Karpas-422 (cell line): ENCODE results near the gene ABHD17A. TPM values are rescaled to one million over a fixed set of nuclear protein-coding genes. Genes with fewer than 3 reads are reported as not detected.

ENCODE experiments used
- DNase-seq: peaks from one replicate; pipeline ENCODE4 v3.0.0-alpha.2; 2015
- H2AFZ ChIP-seq: fragments of 200-600 bp; sonication (generic); 2 replicates; pipeline ENCODE4 v1.6.1; 2014; ENCODE audit warnings: antibody characterized with exemption, low read length, mixed read lengths
- H3K27ac ChIP-seq: fragments of 200-600 bp; sonication (generic); 2 replicates; pipeline ENCODE4 v1.5.1; 2014; ENCODE audit warnings: mild to moderate bottlenecking, low read length, moderate library complexity
- H3K27me3 ChIP-seq: fragments of 200-600 bp; sonication (generic); 2 replicates; pipeline ENCODE4 v1.6.1; 2014; ENCODE audit warnings: low read length, mixed read lengths
- H3K36me3 ChIP-seq: fragments of 200-600 bp; sonication (generic); 2 replicates; pipeline ENCODE4 v1.6.1; 2014; ENCODE audit warnings: low read length, mixed read lengths; ENCODE audit not compliant: insufficient read depth
- H3K4me1 ChIP-seq: fragments of 200-600 bp; sonication (generic); 2 replicates; pipeline ENCODE4 v1.6.1; 2014; ENCODE audit warnings: mild to moderate bottlenecking, low read length, mixed read lengths
- H3K4me2 ChIP-seq: fragments of 200-600 bp; sonication (generic); 2 replicates; pipeline ENCODE4 v1.6.1; 2014; ENCODE audit warnings: low read length, low read depth, mild to moderate bottlenecking; ENCODE audit not compliant: poor library complexity, severe bottlenecking
- H3K4me3 ChIP-seq: fragments of 200-600 bp; sonication (generic); 2 replicates; pipeline ENCODE4 v1.5.1; 2014; ENCODE audit warnings: mild to moderate bottlenecking, antibody characterized with exemption, low read length, mixed read lengths
- H3K79me2 ChIP-seq: fragments of 200-600 bp; sonication (generic); 2 replicates; pipeline ENCODE4 v1.6.1; 2014; ENCODE audit warnings: mild to moderate bottlenecking, low read length, mixed read lengths
- H3K9ac ChIP-seq: fragments of 200-600 bp; sonication (generic); 2 replicates; pipeline ENCODE4 v1.6.0; 2014; ENCODE audit warnings: low read length
- H3K9me2 ChIP-seq: fragments of 200-600 bp; sonication (generic), shearing (Covaris generic); replicated peaks from 2 replicates; pipeline ENCODE4 v1.6.0; 2014; ENCODE audit warnings: mild to moderate bottlenecking, low read length, moderate library complexity; ENCODE audit not compliant: insufficient read depth
- H3K9me3 ChIP-seq: fragments of 300-700, 200-600 bp; sonication (generic); 2 replicates; pipeline ENCODE4 v1.6.1; 2014; ENCODE audit warnings: low read length, mixed read lengths
- H4K20me1 ChIP-seq: fragments of 200-600 bp; sonication (generic); 2 replicates; pipeline ENCODE4 v1.6.1; 2014; ENCODE audit warnings: mild to moderate bottlenecking, antibody characterized with exemption, low read length, low read depth; ENCODE audit not compliant: insufficient read depth
- total RNA-seq: library from RNA; depleted of rRNA; stranded (reverse); fragments of >200 nt; shearing (Covaris generic); gene quantifications from 2 replicates; pipeline ENCODE4 v1.2.3, GENCODE V29; 2014; ENCODE audit warnings: low replicate concordance

ABHD17A gene
- total RNA-seq, 1 experiment from 2014 or later = 52.5 TPM

DNA sequence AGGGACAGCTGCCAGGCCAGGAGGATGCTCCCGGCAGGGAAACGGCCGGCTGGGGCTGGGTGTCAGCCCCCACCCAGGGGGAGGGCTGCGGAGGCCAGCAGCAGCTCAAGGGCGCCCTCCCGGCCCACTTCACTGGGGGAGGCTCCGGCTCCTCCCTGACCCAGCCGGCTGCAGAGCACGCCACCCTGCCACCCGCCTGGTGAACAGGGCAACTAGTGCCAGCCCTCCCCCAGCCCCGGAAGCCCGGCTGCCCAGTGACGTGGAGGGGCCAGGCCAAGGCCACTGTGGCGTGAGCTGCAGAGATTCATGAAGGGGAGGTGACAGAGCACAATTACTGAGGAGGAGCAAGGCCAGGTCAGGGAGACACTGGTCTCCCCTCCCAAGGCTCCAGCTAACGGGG lies 51.8 kb downstream of the ABHD17A start:
- peaks cover 75% of the 10 kb centered on the region for H3K79me2 ChIP-seq

DNA sequence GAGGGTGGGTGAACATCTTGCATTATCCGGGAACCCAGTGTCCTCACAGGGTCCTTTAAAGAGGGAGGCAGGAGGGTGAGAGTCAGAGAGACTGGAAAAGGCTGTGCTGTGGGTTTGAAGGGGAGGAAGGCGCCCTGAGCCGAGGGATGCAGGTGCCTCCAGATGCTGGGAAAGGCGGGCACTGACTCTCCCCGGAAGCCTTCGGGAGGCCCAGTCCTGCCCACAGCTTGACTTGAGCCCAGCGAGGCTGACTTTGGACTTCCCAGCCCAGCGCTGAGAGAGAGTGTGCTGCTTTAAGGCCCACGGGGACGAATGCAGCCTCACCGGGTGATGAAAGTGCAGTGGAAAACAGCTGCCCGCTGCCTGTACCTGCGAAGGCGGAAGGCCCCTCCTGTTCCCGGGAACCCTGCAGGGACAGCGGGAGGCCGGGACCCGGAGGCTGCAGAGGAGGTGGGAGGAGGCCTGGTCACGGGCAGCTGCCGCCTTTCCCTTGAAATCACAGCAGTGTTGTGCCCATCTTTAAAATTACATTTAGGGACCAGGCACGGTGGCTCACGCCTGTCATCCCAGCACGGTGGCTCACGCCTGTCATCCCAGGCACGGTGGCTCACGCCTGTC lies 53.1 kb downstream of the ABHD17A start:
- Histone ChIP-seq H3K9ac (no peak overlapping the region), H3K9me3 (no peaks in the 10 kb centered on the region), H3K79me2 (peaks cover 64% of the 10 kb centered on the region), H3K27ac (no peak overlapping the region), H3K4me1 (peaks cover 3% of the 10 kb centered on the region; the same call in 1 of the 2 replicates), H3K4me2 (no peak overlapping the region), H3K36me3 (peaks cover 7% of the 10 kb centered on the region; the same call in 1 of the 2 replicates), H3K27me3 (no peaks in the 10 kb centered on the region), H3K9me2 (no peaks in the 10 kb centered on the region), H3K4me3 (no peak overlapping the region), H2AFZ (no peak overlapping the region), H4K20me1 (peaks cover 36% of the 10 kb centered on the region)
- no peak for DNase-seq

More for the DNA sequence above, 51.8 kb downstream of the ABHD17A start:
- Histone ChIP-seq H3K4me1 (no peaks in the 10 kb centered on the region), H3K9me2 (no peaks in the 10 kb centered on the region), H2AFZ (no peak overlapping the region), H3K27ac (no peak overlapping the region), H3K36me3 (peaks cover 7% of the 10 kb centered on the region; the same call in 1 of the 2 replicates), H3K4me2 (no peak overlapping the region), H3K27me3 (no peaks in the 10 kb centered on the region), H3K9ac (no peak overlapping the region), H3K9me3 (no peaks in the 10 kb centered on the region), H4K20me1 (peaks cover 47% of the 10 kb centered on the region), H3K4me3 (no peak overlapping the region)
- no peak for DNase-seq

DNA sequence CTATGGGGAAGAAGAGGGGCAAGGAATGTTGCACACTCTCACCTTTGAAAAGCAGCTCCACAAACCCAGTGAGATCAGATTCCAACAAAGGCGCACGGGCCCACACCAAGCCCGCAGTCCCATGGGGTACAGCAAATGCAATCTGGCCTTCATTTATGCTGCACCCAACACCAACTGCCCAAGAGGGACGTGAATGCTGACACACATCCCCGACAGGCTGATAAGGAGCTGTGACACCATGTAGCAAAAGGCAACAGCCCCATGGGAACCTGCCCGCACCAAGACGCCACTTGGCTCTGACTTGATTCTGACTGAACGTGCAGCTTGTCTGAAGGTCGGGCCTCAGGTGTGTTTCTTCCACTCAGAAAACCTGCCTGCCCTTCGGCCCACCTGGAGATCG lies 54.3 kb downstream of the ABHD17A start:
- no peak overlapping the region for H2AFZ ChIP-seq
- H3K27ac ChIP-seq = no peak overlapping the region
- no peaks in the 10 kb centered on the region for H3K9me2 ChIP-seq
- H3K4me3 ChIP-seq = no peak overlapping the region
- no peaks in the 10 kb centered on the region for H3K27me3 ChIP-seq
- no peaks in the 10 kb centered on the region for H3K9me3 ChIP-seq
- H4K20me1 ChIP-seq = peaks cover 25% of the 10 kb centered on the region
- no peak overlapping the region for H3K9ac ChIP-seq
- H3K4me2 ChIP-seq = no peak overlapping the region
- H3K79me2 ChIP-seq = peaks cover 54% of the 10 kb centered on the region
- H3K36me3 ChIP-seq = peaks cover 7% of the 10 kb centered on the region; the same call in 1 of the 2 replicates
- no peak for DNase-seq
- peaks cover 4% of the 10 kb centered on the region; the same call in 1 of the 2 replicates for H3K4me1 ChIP-seq

DNA sequence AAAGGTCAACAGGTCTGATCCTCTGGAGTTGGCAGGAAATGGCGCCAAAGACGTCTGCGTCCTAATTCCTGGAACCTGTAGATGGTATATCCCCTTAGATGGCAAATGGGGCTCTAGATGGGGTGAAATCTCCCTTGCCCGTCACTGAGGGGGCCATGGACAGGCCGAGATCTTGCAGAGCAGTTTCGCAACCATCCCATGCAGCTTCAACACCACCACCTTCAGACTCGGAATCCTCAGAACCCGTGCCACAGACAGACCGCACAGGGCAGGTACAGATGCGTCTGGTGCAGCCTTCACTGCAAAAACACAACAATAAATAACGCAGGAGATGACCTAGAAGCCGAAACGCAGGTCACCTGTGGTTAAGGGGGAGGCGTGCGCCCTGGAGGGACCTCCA lies 54.7 kb downstream of the ABHD17A start:
- H2AFZ ChIP-seq = no peak overlapping the region
- H3K4me3 ChIP-seq = no peak overlapping the region
- peaks cover 7% of the 10 kb centered on the region; the same call in 1 of the 2 replicates for H3K36me3 ChIP-seq
- H4K20me1 ChIP-seq = peaks cover 24% of the 10 kb centered on the region; the same call in 1 of the 2 replicates
- H3K9ac ChIP-seq = no peak overlapping the region
- no peaks in the 10 kb centered on the region for H3K27me3 ChIP-seq
- peaks cover 54% of the 10 kb centered on the region for H3K79me2 ChIP-seq
- DNase-seq = no peak
- no peaks in the 10 kb centered on the region for H3K9me2 ChIP-seq
- H3K4me2 ChIP-seq = no peak overlapping the region
- peaks cover 4% of the 10 kb centered on the region; the same call in 1 of the 2 replicates for H3K4me1 ChIP-seq
- no peaks in the 10 kb centered on the region for H3K9me3 ChIP-seq
- no peak overlapping the region for H3K27ac ChIP-seq

DNA sequence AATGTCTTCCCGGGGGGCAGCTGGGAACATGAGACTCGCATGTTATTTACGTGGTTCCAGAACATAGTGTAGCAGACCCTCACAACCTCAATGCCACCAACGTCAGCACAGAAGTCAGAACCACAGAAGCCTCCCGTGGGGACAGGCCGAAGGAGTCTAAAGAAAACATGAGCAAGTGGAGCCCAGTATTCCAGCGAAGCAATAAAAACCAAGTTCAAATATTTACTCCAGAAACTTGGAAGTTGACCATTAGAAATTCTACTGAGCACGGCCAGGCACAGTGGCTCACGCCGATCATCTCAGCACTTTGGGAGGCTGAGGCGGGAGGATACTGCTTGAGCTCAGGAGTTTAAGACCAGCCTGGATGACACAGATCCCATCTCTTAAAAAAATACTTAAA lies 55.3 kb downstream of the ABHD17A start:
- H3K79me2 ChIP-seq = peaks cover 48% of the 10 kb centered on the region
- H3K9me3 ChIP-seq = no peaks in the 10 kb centered on the region
- no peak for DNase-seq
- no peak overlapping the region for H3K4me2 ChIP-seq
- peaks cover 4% of the 10 kb centered on the region; the same call in 1 of the 2 replicates for H3K4me1 ChIP-seq
- H2AFZ ChIP-seq = no peak overlapping the region
- no peak overlapping the region for H3K27ac ChIP-seq
- H4K20me1 ChIP-seq = peaks cover 19% of the 10 kb centered on the region; the same call in 1 of the 2 replicates
- H3K9me2 ChIP-seq = no peaks in the 10 kb centered on the region
- no peak overlapping the region for H3K4me3 ChIP-seq
- no peak overlapping the region for H3K9ac ChIP-seq
- no peaks in the 10 kb centered on the region for H3K27me3 ChIP-seq
- peaks cover 7% of the 10 kb centered on the region; the same call in 1 of the 2 replicates for H3K36me3 ChIP-seq

DNA sequence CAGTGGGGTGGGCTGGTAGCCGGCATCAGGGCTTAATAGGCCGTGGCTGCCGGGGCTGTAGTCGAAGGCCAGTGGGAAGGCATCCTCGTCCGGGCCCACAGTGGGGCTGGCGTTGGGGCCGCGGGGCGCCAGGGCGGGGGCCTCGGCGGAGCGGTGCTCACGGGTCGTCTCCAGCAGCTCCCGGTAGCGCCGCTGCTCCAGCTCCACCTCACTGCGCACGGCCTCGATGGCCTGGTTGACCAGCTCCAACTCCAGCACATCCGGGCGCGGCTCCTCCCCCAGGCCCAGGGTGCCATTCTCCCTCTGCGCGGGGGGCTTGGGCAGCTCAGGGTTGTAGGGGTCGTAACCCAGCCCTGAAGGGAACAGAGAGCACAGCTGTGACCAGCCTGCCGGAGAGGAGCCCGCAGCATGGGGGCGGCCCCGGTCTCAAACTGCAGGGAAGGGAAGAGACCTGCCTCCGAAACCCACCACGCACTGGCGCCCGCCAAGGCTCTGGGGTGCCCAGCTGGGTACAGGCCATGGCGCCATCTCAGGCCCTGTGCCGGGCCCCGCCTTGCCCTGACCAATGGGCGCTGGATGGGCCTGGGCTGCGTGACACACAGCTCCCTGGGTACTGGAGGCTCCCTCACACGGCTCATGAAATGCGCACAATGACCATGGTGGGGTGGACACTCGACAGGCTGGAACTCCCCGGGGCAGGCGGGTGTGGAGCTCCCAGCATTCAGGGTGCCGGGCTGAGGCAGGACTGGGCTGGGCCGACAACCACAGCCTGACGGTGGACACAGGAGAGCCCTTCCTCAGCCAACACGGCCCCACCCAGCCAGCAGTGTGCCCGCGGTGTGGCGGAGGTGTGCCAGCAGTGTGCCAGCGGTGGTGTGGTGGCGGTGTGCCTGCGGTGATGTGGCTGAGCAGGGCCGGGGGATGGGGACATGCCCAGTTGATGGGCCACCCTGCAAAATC lies 56.7 kb downstream of the ABHD17A start:
- H3K9me2 ChIP-seq = no peaks in the 10 kb centered on the region
- H3K27ac ChIP-seq = no peak overlapping the region
- H3K4me1 ChIP-seq = peaks cover 4% of the 10 kb centered on the region; the same call in 1 of the 2 replicates
- peaks cover 36% of the 10 kb centered on the region for H3K79me2 ChIP-seq
- no peak overlapping the region for H3K4me3 ChIP-seq
- no peak for DNase-seq
- H2AFZ ChIP-seq = no peak overlapping the region
- H3K9ac ChIP-seq = no peak overlapping the region
- peaks cover 13% of the 10 kb centered on the region; the same call in 1 of the 2 replicates for H3K36me3 ChIP-seq
- no peaks in the 10 kb centered on the region for H3K9me3 ChIP-seq
- H3K27me3 ChIP-seq = no peaks in the 10 kb centered on the region
- H3K4me2 ChIP-seq = no peak overlapping the region
- H4K20me1 ChIP-seq = peaks cover 16% of the 10 kb centered on the region; the same call in 1 of the 2 replicates

DNA sequence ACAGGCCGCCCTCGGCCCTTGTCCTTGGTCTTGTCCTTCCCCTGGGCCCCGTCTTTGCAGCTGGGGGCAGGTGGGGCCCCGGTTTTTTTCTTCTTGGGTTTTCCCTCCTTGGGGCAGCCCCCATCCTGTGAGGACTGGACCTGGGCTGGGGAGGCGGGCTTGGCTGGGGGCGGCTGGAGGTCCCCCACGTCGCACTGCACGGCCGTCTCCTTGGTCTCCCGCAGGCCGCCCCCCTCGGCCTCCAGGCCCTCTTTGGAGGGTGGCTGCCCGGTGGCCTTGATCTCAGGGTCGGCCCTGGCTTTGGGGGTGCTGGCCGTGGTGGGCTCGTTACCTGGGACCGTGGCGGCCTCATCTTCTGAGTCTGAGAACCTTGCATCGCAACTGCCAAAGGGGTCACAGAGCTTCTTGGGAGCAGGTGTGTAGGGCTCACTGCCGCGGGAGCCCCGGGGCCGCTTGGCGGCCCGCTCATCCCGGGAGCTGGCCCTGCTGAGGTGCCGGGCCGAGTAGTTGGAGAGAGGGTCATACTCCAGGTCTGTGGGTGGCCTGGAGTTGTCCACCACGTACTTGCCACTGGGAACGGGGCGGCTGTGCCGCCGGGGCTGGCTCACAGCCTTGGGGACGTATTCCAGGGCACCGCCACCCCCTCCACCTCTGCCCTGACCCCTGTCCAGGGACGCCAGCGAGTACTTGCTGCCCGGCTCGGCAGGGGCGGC lies 57.6 kb downstream of the ABHD17A start:
- no peak overlapping the region for H2AFZ ChIP-seq
- no peak overlapping the region for H3K27ac ChIP-seq
- H3K27me3 ChIP-seq = no peaks in the 10 kb centered on the region
- H3K79me2 ChIP-seq = peaks cover 28% of the 10 kb centered on the region
- H3K4me1 ChIP-seq = peaks cover 4% of the 10 kb centered on the region; the same call in 1 of the 2 replicates
- H3K4me3 ChIP-seq = no peak overlapping the region
- H3K9me3 ChIP-seq = no peaks in the 10 kb centered on the region
- H3K9me2 ChIP-seq = no peaks in the 10 kb centered on the region
- H3K4me2 ChIP-seq = no peak overlapping the region
- no peak for DNase-seq
- H3K9ac ChIP-seq = no peak overlapping the region
- H3K36me3 ChIP-seq = peaks cover 13% of the 10 kb centered on the region; the same call in 1 of the 2 replicates
- peaks cover 15% of the 10 kb centered on the region; the same call in 1 of the 2 replicates for H4K20me1 ChIP-seq
